Body of pancreas (tissue), 4 donors: ENCODE data around the gene PITRM1. TPM values are rescaled to one million over a fixed set of nuclear protein-coding genes. Genes with fewer than 3 reads are reported as not detected.

Source experiments
- ATAC-seq: fragments of 150-250 bp; one replicate; pipeline ENCODE4 v1.9.1; 2016
- DNase-seq, 4 donors: peaks; one replicate each; pipeline ENCODE4 v3.0.0-alpha.2; 2019
- H3K27ac ChIP-seq, 4 donors: fragments of 200-600 bp; sonication (generic); 1 replicate in 3 of 4; 2 replicates in 1 of 4; pipeline versions ENCODE4 v1.5.1 to v1.6.1; 2016 to 2019; ENCODE audit warnings: mild to moderate bottlenecking in 1 of 4, mixed read lengths in 1 of 4, moderate library complexity in 1 of 4
- H3K27me3 ChIP-seq, 2 donors: fragments of 200-600 bp; sonication (generic); one replicate each; pipeline ENCODE4 v1.6.0; 2016; ENCODE audit warnings: mild to moderate bottlenecking in 1 of 2
- H3K36me3 ChIP-seq, 2 donors: fragments of 200-600 bp; sonication (generic); replicated peaks in 1 of 2; 2 replicates each; pipeline ENCODE4 v1.5.1; 2016; ENCODE audit warnings: low read depth in 2 of 2; ENCODE audit not compliant: insufficient read depth in 1 of 2
- H3K4me1 ChIP-seq: fragments of 200-600 bp; sonication (generic); one replicate; pipeline ENCODE4 v1.6.0; 2016
- H3K4me3 ChIP-seq, 2 donors: fragments of 200-600 bp; sonication (generic); 1 replicate in 1 of 2; 2 replicates in 1 of 2; pipeline ENCODE4 v1.5.1; 2016 to 2019
- H3K9me3 ChIP-seq, 3 donors: fragments of 200-600 bp; sonication (generic); 1 replicate in 2 of 3; 2 replicates in 1 of 3; pipeline ENCODE4 v1.5.1; 2016
- CTCF ChIP-seq, 7 experiments: fragments of 450-650 bp in 4 of 7; fragments of 200-600 bp in 3 of 7; sonication (generic) in 3 of 7; IDR thresholded peaks; one replicate each; pipeline ENCODE4 v1.5.1; 2016 to 2019; ENCODE audit warnings: antibody characterized with exemption in 7 of 7
- POLR2A ChIP-seq, 3 donors: fragments of 450-650 bp; IDR thresholded peaks; one replicate each; pipeline ENCODE4 v1.6.1; 2016; ENCODE audit warnings: antibody characterized with exemption in 3 of 3, mild to moderate bottlenecking in 2 of 3
- WGBS, 2 donors: methylation state at CpG; one replicate each; pipeline ENCODE4 v1.1.5; 2017; 5-methylcytosine and 5-hydroxymethylcytosine counted together
- intact Hi-C: fragments of 100-400 bp; cut with DNase I; formaldehyde crosslinking; loops from one replicate; pipeline ENCODE4 v1.15.1; 2023
- total RNA-seq, 2 donors: library from RNA; depleted of rRNA; stranded (reverse); fragments of >200 nt; gene quantifications; one replicate each; pipeline ENCODE4 v1.1.0, GENCODE V29; 2016

The PITRM1 gene
- total RNA-seq, 2 donors from 2014 or later = 34.9 to 45.4 TPM

- no peak overlapping the region for H3K27ac ChIP-seq
- H3K4me3 ChIP-seq = no peak overlapping the region
- no peaks in the 10 kb centered on the region for H3K27me3 ChIP-seq
- H3K36me3 ChIP-seq = no peaks in the 10 kb centered on the region
- H3K9me3 ChIP-seq = no peaks in the 10 kb centered on the region
- TF ChIP-seq POLR2A (IDR thresholded peaks at IDR 0.05) = no peak
- TF ChIP-seq CTCF (IDR thresholded peaks at IDR 0.05) = no peak
- no peak for ATAC-seq
- DNase-seq = no peak
- H3K4me1 ChIP-seq = no peaks in the 10 kb centered on the region
- intact Hi-C loops = loop anchor here (10.0 kb wide), 1 partner anchor 1548 kb away; no protein-coding TSS in a partner anchor
- WGBS, 2 donors = 66 to 72% methylated on average over 11 of the region's 11 CpGs
Observed at GRCh38 chr10:3206511-3207157, 34.1 kb upstream of the PITRM1 start.

GRCh38 chr10:3203972-3204371 lies 31.4 kb upstream of the PITRM1 start:
- no peaks in the 10 kb centered on the region for H3K36me3 ChIP-seq
- H3K27me3 ChIP-seq = no peaks in the 10 kb centered on the region
- no peaks in the 10 kb centered on the region for H3K4me1 ChIP-seq
- H3K4me3 ChIP-seq = no peak overlapping the region
- no peak for TF ChIP-seq POLR2A (IDR thresholded peaks at IDR 0.05)
- TF ChIP-seq CTCF (IDR thresholded peaks at IDR 0.05) = no peak
- no peaks in the 10 kb centered on the region for H3K9me3 ChIP-seq
- ATAC-seq = no peak
- DNase-seq = no peak
- WGBS, 2 donors = 40 to 43% methylated on average over 4 of the region's 4 CpGs
- H3K27ac ChIP-seq = no peak overlapping the region
- intact Hi-C loops = loop anchor here (10.0 kb wide), 1 partner anchor 1551 kb away; no protein-coding TSS in a partner anchor

GRCh38 chr10:3203016-3203811 lies 30.6 kb upstream of the PITRM1 start:
- DNase-seq (no peak), ATAC-seq (no peak)
- H3K27me3 ChIP-seq = no peaks in the 10 kb centered on the region
- H3K4me3 ChIP-seq = no peak overlapping the region
- H3K9me3 ChIP-seq = no peaks in the 10 kb centered on the region
- H3K36me3 ChIP-seq = no peaks in the 10 kb centered on the region
- TF ChIP-seq POLR2A (IDR thresholded peaks at IDR 0.05) (no peak), CTCF (IDR thresholded peaks at IDR 0.05) (no peak)
- H3K4me1 ChIP-seq = no peaks in the 10 kb centered on the region
- intact Hi-C loops = loop anchor here (10.0 kb wide), 1 partner anchor 1552 kb away; no protein-coding TSS in a partner anchor
- 51 to 66% methylated on average over 11 of the region's 11 CpGs for WGBS, 2 donors
- no peak overlapping the region for H3K27ac ChIP-seq

GRCh38 chr10:3201796-3202195 lies 29.2 kb upstream of the PITRM1 start:
- H3K4me3 ChIP-seq = no peak overlapping the region
- ATAC-seq = no peak
- DNase-seq = no peak
- H3K27ac ChIP-seq = no peak overlapping the region
- TF ChIP-seq CTCF (IDR thresholded peaks at IDR 0.05) (no peak), POLR2A (IDR thresholded peaks at IDR 0.05) (no peak)
- peaks cover 9% of the 10 kb centered on the region for H3K4me1 ChIP-seq
- intact Hi-C loops = loop anchor here (10.0 kb wide), 1 partner anchor 1553 kb away; no protein-coding TSS in a partner anchor
- H3K36me3 ChIP-seq = no peaks in the 10 kb centered on the region
- no peaks in the 10 kb centered on the region for H3K9me3 ChIP-seq
- no peaks in the 10 kb centered on the region for H3K27me3 ChIP-seq
- WGBS, 2 donors = 49 to 53% methylated on average over 8 of the region's 8 CpGs
